Measurements from ENCODE around the gene SCUBE3. TPM values are rescaled to one million over a fixed set of nuclear protein-coding genes. Genes with fewer than 3 reads are reported as not detected.

Gene SCUBE3
- total and polyA plus RNA-seq, 9 of the 15 experiments (the other 6 are each of a cell fraction or from before 2014, with no cell fraction given): 0.01 to 0.11 TPM; not detected in 7

DNA sequence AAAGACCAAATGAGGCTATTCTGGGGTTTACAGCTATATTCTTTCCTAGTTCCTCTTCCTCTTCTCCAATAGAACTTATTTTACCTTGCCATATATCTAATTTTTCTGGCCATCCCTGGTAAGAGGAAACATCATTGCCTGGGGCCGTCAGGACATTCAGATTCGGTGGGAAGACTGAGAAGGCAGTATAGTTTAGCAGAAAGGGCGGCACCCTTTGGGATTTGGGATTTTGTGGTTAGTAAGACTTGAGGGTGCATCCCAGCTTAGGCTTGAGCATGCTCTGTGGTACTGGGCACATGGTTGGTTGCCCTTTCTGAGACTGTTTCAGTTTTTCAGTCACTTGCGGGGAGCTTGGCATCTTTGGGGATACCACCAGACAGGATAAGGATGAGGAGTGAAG is 21.1 kb downstream of the SCUBE3 start (continued):
- TF ChIP-seq ERF (CRISPR knock-in tag; IDR thresholded peaks at IDR 0.05) (no peak), ZKSCAN8 (CRISPR knock-in tag; IDR thresholded peaks at IDR 0.05) (no peak), ZBED1 (IDR thresholded peaks at IDR 0.05) (no peak)
- TF ChIP-seq, protein P1, sequence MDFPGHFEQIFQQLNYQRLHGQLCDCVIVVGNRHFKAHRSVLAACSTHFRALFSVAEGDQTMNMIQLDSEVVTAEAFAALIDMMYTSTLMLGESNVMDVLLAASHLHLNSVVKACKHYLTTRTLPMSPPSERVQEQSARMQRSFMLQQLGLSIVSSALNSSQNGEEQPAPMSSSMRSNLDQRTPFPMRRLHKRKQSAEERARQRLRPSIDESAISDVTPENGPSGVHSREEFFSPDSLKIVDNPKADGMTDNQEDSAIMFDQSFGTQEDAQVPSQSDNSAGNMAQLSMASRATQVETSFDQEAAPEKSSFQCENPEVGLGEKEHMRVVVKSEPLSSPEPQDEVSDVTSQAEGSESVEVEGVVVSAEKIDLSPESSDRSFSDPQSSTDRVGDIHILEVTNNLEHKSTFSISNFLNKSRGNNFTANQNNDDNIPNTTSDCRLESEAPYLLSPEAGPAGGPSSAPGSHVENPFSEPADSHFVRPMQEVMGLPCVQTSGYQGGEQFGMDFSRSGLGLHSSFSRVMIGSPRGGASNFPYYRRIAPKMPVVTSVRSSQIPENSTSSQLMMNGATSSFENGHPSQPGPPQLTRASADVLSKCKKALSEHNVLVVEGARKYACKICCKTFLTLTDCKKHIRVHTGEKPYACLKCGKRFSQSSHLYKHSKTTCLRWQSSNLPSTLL (IDR thresholded peaks at IDR 0.05): no peak

DNA sequence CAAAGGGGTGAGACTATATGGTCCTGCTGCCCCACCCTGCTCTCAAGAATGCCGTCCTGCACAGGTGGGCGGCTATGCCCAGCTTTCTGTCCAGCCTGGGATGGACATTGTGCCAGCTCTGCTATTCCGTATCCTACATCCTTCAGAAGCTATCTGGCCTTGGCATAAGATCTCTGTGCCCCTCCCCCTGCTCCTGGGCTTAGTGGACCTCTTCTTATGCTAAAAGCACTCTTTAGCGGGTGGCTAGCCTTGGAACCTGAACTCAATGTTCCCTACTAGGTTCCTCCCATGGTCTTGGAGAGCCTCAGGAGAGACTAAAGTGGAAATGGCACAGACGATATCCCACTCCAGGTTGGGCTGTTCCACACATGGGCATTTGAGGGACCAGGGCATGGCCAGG is 22.5 kb downstream of the SCUBE3 start:
- ChIA-PET CTCF (ENCODE audit: low intra/inter-chr PET ratio) (no interaction called here), POLR2A (interaction anchor here (0.6 kb wide), 2 partner anchors 155 to 160 kb away, joined by 3 to 4 read pairs; no protein-coding TSS in a partner anchor)
- no peaks in the 10 kb centered on the region; the same call in 1 of the 2 replicates for H3K9me3 ChIP-seq (replicated peaks; ENCODE audit: control insufficient read depth, insufficient read depth, low read depth, low read length)
- peaks cover 4% of the 10 kb centered on the region for H4K20me1 ChIP-seq (replicated peaks; ENCODE audit: control insufficient read depth, insufficient read depth, low read length)
- no peaks in the 10 kb centered on the region; a peak in 1 of 5 replicates for H3K4me1 ChIP-seq (replicated peaks in 1 of 2; ENCODE audit: control insufficient read depth in 2 of 2, insufficient read depth in 2 of 2, low read length in 2 of 2)
- no peaks in the 10 kb centered on the region for H3K79me2 ChIP-seq (ENCODE audit: control insufficient read depth, insufficient read depth, low read length)
- BruUV-seq (replicated peaks): no TSS peak
- no peak overlapping the region for H3K4me3 ChIP-seq
- intact Hi-C loops (cut with micrococcal nuclease): no loop called here
- 73% methylated on average over 5 of the region's 5 CpGs for WGBS (ENCODE audit: insufficient coverage, low coverage, missing lambda C conversion rate)
- no peak overlapping the region for H3K27ac ChIP-seq (ENCODE audit: extremely low read depth, low read depth, low read length)
- no peak overlapping the region for H2AFZ ChIP-seq (ENCODE audit: low read depth, low read length)
- no peak overlapping the region for H3K4me2 ChIP-seq (ENCODE audit: insufficient read depth, low read length)
- no peak for DNase-seq (ENCODE audit: extremely low read depth in 1 of 4, low spot score in 3 of 4)
- H3K9ac ChIP-seq (ENCODE audit: insufficient read depth in 1 of 2, low read depth in 2 of 2, low read length in 2 of 2): no peak overlapping the region
- no peaks in the 10 kb centered on the region for H3K27me3 ChIP-seq (ENCODE audit: control insufficient read depth in 2 of 2, insufficient read depth in 2 of 2, low read length in 2 of 2)
- FAIRE-seq: no peak
- H3K9me1 ChIP-seq (ENCODE audit: control insufficient read depth, insufficient read depth, low read length): no peaks in the 10 kb centered on the region
- H3K36me3 ChIP-seq (ENCODE audit: control insufficient read depth, insufficient read depth, low read length): no peaks in the 10 kb centered on the region; the same call in 2 of the 3 replicates
- ATAC-seq: no peak
- in situ Hi-C loops (cut with MboI): no loop called here
- TF ChIP-seq POLR3G (IDR thresholded peaks at IDR 0.05; ENCODE audit: extremely low read depth, insufficient read length, insufficient replicate concordance) (no peak), ZNF197 (CRISPR knock-in tag; IDR thresholded peaks at IDR 0.05; ENCODE audit: low read depth) (no peak), RBM39 (optimal IDR thresholded peaks at IDR 0.05; ENCODE audit: low read depth, low read length) (no peak), NCOA1 (IDR thresholded peaks at IDR 0.05; ENCODE audit: low read depth) (no peak), PYGO2 (tag; IDR thresholded peaks at IDR 0.05) (no peak), ZKSCAN3 (CRISPR knock-in tag; IDR thresholded peaks at IDR 0.05) (no peak)
- TF ChIP-seq, protein P2, sequence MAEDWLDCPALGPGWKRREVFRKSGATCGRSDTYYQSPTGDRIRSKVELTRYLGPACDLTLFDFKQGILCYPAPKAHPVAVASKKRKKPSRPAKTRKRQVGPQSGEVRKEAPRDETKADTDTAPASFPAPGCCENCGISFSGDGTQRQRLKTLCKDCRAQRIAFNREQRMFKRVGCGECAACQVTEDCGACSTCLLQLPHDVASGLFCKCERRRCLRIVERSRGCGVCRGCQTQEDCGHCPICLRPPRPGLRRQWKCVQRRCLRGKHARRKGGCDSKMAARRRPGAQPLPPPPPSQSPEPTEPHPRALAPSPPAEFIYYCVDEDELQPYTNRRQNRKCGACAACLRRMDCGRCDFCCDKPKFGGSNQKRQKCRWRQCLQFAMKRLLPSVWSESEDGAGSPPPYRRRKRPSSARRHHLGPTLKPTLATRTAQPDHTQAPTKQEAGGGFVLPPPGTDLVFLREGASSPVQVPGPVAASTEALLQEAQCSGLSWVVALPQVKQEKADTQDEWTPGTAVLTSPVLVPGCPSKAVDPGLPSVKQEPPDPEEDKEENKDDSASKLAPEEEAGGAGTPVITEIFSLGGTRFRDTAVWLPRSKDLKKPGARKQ (CRISPR knock-in tag; IDR thresholded peaks at IDR 0.05): no peak
- TF ChIP-seq, protein P3, sequence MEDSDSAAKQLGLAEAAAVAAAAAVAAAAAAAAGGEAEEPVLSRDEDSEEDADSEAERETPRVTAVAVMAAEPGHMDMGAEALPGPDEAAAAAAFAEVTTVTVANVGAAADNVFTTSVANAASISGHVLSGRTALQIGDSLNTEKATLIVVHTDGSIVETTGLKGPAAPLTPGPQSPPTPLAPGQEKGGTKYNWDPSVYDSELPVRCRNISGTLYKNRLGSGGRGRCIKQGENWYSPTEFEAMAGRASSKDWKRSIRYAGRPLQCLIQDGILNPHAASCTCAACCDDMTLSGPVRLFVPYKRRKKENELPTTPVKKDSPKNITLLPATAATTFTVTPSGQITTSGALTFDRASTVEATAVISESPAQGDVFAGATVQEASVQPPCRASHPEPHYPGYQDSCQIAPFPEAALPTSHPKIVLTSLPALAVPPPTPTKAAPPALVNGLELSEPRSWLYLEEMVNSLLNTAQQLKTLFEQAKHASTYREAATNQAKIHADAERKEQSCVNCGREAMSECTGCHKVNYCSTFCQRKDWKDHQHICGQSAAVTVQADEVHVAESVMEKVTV (CRISPR knock-in tag; IDR thresholded peaks at IDR 0.05): no peak
- TF ChIP-seq, protein P4, sequence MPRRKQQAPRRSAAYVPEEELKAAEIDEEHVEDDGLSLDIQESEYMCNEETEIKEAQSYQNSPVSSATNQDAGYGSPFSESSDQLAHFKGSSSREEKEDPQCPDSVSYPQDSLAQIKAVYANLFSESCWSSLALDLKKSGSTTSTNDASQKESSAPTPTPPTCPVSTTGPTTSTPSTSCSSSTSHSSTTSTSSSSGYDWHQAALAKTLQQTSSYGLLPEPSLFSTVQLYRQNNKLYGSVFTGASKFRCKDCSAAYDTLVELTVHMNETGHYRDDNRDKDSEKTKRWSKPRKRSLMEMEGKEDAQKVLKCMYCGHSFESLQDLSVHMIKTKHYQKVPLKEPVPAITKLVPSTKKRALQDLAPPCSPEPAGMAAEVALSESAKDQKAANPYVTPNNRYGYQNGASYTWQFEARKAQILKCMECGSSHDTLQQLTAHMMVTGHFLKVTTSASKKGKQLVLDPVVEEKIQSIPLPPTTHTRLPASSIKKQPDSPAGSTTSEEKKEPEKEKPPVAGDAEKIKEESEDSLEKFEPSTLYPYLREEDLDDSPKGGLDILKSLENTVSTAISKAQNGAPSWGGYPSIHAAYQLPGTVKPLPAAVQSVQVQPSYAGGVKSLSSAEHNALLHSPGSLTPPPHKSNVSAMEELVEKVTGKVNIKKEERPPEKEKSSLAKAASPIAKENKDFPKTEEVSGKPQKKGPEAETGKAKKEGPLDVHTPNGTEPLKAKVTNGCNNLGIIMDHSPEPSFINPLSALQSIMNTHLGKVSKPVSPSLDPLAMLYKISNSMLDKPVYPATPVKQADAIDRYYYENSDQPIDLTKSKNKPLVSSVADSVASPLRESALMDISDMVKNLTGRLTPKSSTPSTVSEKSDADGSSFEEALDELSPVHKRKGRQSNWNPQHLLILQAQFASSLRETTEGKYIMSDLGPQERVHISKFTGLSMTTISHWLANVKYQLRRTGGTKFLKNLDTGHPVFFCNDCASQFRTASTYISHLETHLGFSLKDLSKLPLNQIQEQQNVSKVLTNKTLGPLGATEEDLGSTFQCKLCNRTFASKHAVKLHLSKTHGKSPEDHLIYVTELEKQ (CRISPR knock-in tag; IDR thresholded peaks at IDR 0.05): no peak
